NOMO-1 treated with dmso at 0.1 percent for 144 hours (cell line): ENCODE results near the gene HOTAIR.

Experiments
- DNase-seq: peaks from one replicate; lab custom pipeline; 2025; ENCODE audit not compliant: unreplicated experiment; lab: John Stamatoyannopoulos, UW

Gene HOTAIR

DNA sequence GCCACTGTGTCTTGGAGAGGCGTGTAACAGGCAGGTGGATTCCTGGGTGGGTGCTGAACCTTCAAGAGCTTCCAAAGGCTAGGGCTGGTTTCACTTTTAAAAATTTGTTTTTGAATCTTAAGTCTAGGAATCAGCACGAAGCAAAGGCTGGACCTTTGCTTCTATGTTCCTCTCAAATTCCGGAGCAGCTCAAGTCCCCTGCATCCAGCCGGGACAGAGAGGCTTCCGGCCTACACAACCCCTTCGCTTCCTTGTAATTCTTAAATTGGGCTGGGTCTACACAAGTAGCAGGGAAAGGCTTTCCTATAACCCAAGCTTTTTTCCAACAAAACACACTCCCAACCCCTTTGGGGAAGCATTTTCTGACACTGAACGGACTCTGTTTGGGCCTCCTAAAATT, 11.7 kb downstream of the HOTAIR start:
- DNase-seq: no peak

DNA sequence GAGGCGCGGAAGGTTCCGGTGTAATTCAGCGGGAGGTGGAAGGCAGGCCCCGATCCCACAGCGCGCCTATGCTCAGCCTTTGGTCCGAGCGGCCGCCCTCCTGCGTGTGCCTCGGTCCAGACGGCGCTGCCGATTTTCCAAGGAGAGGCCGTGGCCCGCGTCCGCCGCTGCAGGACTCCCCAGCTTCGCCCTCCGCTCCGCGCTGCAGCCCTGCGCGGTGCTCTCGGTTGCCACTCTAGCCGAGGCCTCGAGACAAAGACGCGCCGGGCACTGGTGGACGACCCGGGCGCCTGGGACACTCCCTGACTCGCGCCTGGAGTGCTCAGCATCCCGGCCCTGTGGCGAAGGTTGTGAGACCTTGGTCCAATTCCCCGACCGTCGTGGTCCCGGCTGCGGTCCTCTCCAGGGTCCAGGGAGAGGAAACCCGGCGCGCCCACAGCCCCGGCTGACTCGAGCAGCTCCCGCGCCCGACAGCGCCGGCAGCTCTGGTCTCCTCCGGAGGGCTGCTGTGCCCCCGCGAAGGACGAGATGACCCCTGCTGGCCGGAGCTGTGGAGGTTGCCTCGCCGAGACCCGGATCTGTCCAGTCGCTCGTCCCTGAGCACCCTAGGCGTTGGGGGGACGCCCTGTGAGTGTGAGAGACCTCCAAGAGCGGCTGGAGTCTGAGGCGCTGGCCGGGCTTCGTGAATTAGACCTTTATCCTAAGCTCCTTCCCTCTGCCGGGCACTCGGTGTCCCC, 13.6 kb downstream of the HOTAIR start:
- DNase-seq: no peak

DNA sequence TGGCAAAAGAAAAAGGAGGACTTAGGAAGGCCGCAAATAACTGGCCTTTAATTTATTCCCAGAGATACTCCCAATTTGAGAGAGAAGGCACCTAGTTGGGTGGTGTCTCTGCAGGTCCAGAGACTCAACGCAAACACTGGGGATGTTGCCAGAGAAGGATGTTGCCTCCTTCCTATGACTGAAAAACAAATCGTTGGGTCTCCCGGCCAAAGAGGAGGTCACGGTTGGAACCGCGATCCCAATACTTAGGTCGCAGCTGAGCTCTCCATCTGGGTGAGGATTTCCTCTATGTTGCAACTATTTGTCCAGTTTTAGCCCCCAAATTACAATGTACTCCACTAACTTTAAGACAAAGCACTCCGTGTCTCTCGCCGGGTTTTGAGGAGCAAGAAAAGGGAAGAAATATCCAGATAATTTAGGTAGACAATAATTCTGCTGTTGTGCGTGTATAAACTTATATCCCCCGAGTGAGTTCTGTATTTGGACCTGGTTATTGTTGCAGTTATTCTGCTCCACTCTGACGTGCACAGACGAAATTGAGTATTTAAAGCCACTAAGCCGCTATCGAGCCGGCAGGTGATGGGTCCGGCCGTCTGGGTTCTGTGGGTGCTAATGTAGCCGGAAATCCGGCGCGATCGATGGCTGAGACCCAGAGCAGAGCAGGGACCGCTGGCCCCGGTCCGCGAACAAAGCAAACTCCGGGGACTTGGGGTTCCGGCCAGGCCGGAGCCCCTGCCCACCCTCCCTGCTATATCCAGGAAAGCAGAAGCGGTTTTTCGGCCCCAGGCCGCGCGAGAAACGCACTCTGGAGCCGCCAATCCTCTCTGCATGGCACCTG, 14.3 kb downstream of the HOTAIR start:
- no peak for DNase-seq

DNA sequence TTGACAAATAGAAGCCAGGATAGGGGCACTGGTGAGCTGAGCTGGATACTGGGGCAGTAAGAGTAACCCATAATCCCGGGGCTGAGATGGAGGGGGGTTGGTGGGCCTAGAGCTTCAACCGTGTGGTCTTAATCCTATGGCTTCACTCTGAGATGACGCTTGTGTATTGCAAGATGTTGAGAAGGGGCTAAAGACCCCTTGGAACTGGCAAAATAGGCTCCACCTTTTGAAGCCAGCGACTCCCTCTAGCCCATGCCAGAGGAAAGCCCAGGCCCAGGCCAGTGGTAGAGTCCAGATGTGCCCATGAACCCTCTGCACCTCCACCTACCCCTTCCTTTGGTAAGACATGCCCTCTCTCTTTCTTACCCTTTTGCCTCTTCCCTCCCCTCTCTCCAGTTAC, 15.4 kb downstream of the HOTAIR start:
- no peak for DNase-seq

DNA sequence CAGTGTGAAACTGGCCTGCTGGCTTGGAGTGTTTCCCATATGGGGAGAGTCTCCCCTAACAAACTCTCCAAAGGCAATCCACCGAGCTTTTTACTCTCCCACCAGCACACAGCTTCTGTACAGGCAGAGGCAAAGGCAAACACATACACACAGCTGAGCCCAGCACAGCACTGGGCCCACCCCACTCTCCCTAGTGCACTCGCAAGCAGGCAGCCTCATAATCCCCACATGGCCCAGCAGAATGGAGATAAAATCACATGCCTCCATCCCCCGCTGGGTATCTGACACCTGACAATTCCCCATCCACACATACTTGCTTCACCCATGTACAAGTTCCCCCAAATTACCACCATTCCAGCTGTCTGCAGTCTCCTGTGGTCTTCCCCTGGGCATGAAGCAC, 16.6 kb downstream of the HOTAIR start:
- no peak for DNase-seq

DNA sequence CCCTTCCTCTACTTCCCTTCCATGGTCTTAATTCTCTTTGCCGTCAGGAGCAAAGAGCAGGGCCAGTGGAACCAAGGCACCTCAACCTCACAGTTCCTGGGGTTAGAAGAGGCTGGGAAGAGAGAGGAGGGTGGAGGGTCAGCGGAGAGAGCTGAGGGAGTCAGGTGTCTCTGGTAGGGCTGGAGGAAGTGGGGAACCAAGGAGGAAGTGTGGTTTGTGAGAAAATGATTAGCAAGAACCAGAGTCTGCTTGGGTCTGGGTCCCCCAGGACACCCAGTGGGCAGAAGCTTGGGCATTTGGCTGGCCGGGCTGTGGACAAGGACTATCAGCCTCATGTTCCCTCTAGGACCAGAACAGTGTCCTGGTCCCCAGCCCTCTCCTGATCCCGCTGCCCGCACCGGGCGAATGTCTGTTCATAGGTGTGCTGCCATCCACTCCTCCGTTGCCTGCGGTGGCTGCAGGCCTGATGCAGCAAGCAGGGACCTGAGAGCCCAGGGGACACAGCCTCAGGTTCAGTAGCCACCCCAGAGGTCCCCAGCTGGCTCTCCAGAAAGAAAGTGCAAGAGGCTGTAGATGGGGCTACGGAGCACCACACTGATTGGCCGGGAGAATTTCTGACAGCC, 17.7 kb downstream of the HOTAIR start:
- no peak for DNase-seq

DNA sequence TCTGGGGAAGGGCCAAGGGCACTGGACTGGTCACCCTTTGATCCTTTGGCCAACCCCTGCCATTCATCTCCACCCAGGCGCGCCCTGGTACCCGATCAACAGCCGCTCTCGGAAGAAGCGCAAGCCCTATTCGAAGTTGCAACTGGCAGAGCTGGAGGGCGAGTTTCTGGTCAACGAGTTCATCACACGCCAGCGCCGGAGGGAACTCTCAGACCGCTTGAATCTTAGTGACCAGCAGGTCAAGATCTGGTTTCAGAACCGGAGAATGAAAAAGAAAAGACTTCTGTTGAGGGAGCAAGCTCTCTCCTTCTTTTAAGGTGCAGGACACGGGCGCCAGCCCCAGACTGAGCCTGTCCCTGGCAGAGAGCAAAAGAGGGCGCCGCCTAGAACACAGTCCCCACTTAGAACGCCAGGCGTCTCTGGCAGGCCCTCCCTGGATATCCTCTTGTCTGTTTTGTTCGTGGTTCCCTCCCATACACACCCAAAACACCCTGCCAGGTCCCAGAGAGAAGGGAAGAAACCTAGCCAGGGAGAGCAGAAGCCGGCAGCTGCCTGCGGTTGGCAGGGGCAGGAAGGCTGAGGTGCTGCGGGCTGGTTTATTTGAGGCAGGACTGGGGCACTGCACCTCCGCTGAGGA, 18.4 kb downstream of the HOTAIR start:
- no peak for DNase-seq

DNA sequence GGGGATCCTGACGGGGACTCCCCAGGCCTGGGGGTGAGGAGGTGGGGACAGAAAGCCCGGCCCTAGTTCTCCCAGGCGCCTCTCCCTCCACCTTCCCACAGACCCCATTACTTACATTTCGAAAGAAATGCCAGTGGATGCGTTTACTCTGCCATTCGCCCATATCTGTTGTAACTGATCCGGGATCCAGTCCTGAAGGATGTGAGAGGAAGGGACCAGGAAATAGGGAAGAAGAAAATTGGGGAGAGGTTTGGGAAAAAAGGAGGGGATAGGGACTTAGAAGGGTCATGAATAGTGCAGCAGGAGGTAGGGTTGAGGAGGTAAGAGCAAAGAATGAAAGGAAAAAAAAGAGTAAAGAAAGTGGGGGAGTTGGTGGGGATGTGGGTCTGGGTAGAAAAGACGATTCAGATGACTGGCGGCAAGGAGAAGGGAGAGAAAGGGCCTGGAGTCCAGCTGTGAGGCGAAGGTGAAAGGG, 18.9 kb downstream of the HOTAIR start:
- no peak for DNase-seq

DNA sequence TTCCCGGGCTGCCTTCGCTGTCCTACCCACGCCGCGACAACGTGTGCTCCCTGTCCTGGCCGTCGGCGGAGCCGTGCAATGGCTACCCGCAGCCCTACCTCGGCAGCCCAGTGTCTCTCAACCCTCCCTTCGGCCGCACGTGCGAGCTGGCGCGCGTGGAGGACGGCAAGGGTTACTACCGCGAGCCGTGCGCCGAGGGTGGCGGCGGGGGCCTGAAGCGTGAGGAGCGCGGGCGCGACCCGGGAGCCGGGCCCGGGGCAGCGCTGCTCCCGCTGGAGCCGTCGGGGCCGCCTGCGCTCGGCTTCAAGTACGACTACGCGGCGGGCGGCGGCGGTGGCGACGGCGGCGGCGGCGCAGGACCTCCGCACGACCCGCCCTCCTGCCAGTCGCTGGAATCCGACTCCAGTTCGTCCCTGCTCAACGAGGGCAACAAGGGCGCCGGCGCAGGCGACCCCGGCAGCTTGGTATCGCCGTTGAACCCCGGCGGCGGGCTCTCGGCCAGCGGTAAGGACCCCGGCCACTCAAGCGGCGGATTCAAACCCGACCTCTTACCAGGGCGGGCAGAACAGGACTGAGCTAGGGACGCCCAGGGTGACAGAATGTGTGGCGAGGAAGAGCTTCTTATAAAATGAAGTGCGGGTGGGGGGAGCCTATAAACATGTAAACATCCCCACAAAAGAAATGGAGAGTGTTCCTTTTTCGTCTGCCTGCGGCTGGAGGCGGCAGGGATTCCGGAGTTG, 19.5 kb downstream of the HOTAIR start:
- DNase-seq: no peak

DNA sequence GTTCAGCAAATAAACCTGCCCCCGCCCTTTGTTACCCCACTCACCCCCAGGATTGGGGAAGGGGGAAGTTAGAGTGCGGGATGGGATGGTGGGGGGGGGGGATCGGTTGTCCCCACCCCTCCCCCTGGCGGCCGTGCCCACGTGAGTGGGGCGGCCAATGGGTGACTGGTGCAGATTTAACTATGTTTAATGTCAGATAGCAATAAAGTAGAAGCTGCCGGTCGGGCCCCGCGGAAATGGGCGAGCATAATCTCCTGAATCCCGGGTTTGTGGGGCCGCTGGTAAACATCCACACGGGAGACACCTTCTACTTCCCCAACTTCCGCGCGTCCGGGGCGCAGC, 20.1 kb downstream of the HOTAIR start, which contains the start of gene HOXC12:
Gene HOXC12 (plus strand): TSS at position 210 of the 342 bp plus-strand sequence. CDS start 27 bp downstream, at position 237.
- DNase-seq: no peak

DNA sequence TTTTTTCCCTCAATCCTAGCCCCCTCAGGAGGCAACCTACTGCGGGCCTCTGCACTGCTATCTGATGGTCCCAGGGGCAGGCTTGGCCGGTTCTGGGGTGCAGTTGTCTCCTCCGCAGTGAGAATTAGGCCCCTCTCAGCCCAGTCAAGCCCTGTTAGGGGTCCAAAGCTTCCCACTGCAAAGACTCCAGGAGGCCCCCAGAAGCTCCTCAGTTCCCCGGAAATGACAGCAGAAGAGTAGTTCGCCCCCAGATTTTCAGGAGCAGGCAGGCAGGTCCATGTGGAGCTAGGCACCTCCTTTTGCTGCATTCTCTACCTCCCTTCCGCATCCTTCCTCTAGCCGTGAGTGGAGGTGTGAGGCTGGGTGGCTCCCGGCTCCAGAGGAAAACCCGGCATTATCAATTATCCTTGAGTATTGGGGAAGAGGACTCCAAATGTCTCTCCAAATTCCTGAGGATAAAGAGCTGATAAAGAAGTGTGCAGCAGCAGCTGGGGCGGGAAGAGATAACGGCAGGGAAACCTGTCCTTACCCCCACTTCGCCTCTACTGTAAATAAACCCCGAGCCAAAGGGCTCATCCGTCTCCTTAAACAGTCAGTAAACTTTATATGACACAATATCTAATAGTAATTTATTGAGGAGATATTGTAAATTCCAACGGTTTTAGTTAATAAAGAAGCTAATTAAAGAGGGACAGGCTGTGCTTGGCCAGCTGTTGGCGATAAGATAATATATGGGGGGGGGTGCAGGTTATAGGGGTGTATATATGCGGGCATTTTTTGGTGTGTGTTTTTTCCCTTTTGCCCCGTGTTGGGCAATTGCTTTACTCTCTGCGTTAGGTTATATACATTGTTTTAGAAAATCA, 20.7 kb downstream of the HOTAIR start:
- no peak for DNase-seq

DNA sequence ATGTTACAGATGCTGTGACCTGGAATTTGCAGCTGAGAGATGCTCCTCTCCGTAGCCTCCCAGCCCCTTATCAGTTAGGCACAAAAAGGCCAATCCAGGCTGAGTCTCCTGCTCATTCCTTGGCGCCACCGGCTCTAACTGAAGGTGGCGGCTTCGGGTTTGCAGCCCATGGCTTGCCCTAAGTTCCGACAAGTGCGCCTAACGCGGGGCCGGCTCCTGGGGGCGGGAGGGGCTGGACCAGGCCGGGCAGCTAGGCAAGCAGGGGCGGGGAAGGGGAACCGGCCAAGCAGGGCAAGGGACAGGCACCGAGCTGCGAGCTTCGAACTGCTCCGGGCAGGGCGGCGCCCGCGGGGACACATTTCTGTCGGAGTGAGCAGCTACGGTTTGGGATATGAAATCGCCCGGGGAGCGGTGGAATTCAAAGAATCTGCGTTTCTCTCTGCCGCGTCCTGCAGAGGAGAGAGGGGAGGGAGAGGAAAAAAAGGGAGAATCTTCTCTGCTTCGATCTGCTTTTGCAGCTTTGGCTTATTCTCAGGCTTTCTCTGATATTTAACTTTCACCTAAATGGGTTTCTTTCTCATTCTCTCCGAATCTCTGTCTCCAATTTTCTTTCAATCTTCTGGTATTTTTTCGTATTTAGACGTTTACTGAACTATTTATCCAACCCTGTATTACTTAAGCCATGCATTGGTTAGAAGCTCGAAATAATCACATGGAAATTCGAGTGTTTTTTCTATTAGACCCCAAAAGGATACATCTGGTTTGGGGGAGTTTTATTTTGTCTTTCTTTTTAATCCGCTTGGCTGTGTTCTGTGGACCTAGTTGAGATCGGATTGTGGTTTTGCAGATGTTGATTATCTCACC, 21.7 kb downstream of the HOTAIR start:
- no peak for DNase-seq

DNA sequence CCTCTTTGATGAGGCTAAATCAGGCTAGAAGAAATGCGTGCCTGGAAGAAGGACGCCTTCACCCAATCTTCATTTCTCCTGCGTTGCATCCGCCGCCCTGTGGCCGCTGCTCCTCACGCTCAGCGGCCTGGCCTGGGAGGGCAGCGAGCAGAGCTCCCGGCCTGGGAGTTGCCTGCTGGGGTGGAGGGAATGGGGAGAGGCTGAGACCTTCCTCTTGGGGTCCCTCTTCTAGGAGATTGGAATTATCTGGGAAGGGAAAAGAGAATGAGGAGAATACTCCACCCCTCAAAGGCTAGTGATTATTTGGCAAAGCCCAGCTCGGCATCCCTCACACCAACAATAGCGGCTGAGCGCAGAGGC, 22.4 kb downstream of the HOTAIR start:
- DNase-seq: no peak

DNA sequence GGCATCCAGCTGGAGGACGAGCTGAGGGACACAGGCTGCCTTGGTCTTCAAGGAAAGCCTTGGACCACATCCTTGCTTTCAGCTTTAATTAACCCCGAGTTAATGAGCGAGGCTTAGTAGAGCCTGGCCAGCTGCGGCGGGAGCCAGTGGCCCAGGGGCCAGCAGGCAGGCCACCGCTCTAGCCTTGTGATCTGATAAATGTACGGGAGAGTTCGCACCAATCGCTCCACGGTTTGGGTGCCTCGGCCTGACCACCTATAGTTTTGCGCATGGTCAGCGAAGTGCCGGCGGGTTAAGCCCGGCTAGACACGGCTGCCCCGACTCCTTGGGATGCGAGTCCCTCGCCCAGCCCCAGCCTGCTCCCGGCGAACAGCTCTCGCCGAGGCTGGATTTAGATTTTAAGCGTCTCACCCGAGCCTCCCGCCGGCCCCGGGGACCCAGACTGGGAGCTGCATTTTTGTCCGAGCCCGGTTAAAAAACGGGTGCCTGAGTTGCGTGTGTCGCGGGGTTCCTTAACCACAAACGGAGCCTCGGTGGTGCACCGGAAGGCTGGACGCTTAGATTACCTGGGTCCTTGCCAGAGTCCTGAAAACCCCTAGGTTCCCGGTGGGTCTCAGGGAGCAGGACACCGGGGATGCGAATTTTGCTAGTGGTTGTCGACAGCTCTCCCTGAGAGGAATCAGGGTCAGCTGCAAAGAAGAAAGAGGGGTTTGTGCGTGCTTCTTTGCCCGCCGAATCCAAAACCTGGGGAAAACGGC, 23.0 kb downstream of the HOTAIR start:
- no peak for DNase-seq

DNA sequence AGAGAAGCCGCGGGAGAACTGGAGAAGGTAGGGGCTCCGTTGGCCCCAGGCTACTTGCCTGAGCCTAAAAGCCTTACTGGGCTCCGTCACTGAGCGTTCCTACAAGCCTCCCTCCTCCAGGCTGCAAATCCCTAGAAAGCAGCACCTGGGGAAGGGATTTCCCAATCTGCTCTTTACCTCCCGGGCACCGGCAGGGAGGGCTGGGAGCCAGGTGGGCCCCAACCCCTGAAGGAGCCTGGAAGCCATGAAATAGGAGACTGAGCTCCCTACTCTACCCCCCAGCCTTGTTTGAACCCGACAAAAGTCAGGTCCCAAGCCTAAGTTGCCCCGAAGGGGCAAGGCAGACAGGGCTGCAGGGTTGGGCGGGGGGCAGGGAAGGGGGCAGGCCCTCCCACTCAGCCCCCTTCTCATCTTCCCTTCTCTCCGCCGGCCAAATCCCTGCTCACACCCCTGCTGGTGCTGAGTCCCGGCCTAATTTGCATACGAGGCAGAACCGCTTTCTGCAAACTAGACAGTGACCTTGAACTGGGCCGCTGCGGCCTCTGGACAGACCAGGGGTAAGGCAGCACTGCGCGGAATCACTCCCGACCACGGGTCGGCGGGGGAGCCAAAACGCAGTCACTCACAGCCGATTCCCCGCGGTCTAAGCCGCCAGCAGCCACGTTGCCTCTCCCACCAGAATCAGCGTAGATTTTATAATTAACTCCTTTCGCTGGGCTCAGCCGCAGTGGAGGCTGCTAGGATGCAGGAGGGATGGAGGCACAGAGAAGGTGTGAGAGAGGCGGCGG, 23.8 kb downstream of the HOTAIR start:
- no peak for DNase-seq

DNA sequence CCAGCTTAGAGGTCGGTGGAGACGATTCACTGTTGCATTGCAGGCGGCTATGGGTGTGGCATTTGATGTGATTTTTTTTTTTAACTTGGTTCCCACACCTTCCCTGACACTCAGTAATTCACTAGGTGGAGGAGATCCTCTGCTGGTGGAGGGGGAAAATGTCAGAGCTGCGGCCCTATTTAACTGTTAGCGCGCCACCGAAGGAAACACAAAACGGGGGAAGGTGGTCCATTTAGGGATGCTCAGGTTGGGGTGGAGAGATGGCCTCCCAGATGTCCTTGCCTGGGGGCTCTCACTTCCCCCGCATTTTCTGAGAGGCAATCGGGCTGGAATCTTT, 24.3 kb downstream of the HOTAIR start:
- DNase-seq: no peak

DNA sequence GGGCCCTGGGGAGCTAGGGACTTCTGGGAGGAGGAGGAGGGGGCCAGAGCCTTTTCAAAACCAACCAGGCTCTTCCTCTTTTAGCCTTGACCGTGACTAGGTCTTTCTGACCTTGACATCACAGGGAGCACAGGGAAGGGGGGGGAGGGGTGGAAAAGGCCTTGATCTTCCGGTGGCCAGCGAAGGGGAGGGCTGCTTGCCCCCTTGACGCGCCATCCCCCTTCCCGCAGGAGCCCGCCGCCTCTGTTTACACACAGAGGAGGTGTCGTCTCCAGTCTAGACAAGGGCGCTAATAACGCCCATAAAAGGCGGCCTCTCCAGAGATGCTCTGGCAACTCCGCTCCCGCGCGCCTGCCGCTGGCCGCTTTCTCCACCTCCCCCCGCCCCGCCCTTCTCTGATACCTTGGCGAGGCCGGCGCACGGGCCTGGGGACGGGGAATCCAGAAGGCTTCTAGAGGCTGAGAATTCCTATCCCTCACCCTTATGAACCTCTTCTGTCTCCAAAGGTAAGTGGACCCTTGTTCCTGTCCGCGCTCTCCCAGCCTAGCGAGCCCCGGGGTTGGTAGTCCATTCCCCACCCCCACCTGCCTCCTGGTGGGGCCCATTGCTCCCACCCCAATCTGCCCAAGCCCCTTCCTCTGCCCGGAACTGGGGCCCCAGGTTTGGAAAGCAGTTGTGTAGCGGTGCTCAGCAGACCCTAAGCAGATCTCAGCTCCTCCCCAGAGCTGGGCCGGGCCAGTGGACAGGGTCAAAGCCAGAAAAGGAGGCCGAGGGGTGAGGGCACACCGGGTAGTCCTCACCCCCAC, 24.9 kb downstream of the HOTAIR start:
- DNase-seq: no peak
